OCI-LY3 (cell line): Measurements from ENCODE around the gene CNOT6L.

ENCODE experiments used
- EZH2phosphoT487 ChIP-seq: fragments of 200-600 bp; shearing (Covaris generic); IDR thresholded peaks from 2 replicates; pipeline ENCODE4 v1.6.1; 2018; ENCODE audit warnings: antibody characterized with exemption, mixed run types, low read depth
- TF ChIP-seq, protein P1 (sequence below): fragments of 200-600, 300-600 bp; sonication (generic); IDR thresholded peaks from 2 replicates; pipeline ENCODE4 v1.5.1; 2014; ENCODE audit warnings: antibody characterized with exemption, low read length, low read depth

DNA sequence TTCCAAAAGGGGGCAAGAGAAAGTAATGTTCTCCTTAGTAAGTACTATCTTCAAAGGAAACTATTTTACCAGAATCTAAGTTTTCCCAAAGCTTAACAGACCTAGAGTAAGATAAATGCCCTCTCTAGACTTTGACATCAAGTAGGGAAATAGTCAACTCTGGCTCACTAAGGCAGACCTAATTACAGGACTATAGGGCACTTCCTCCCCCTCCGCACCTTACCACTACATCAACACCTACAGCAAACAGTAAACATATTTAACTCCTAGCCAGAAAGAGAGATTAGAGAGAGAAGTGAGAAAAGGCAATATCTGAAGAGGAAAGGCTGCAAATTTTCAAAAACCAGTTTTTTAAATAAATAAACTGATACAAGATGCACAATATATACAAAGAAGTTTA, 60.4 kb downstream of the CNOT6L start:
- TF ChIP-seq, protein P1, sequence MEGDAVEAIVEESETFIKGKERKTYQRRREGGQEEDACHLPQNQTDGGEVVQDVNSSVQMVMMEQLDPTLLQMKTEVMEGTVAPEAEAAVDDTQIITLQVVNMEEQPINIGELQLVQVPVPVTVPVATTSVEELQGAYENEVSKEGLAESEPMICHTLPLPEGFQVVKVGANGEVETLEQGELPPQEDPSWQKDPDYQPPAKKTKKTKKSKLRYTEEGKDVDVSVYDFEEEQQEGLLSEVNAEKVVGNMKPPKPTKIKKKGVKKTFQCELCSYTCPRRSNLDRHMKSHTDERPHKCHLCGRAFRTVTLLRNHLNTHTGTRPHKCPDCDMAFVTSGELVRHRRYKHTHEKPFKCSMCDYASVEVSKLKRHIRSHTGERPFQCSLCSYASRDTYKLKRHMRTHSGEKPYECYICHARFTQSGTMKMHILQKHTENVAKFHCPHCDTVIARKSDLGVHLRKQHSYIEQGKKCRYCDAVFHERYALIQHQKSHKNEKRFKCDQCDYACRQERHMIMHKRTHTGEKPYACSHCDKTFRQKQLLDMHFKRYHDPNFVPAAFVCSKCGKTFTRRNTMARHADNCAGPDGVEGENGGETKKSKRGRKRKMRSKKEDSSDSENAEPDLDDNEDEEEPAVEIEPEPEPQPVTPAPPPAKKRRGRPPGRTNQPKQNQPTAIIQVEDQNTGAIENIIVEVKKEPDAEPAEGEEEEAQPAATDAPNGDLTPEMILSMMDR, result no peak
- no peak for TF ChIP-seq EZH2phosphoT487
